Activated T-cell treated with anti-CD3 and anti-CD28 coated beads, Interleukin-2, amount 50 U/mL, for 24 hours (primary cell): Measurements from ENCODE around the gene CPT2.

Source experiments
- DNase-seq: peaks from one replicate; pipeline ENCODE4 v3.0.0-alpha.2; 2020
- H3K27ac Mint-ChIP-seq: 2 replicates; pipeline ENCODE4 v1.8.0; 2020; ENCODE audit warnings: mild to moderate bottlenecking, mixed read lengths
- H3K27me3 Mint-ChIP-seq: 2 replicates; pipeline ENCODE4 v1.8.0; 2020; ENCODE audit warnings: mixed read lengths
- H3K36me3 Mint-ChIP-seq: 2 replicates; pipeline ENCODE4 v1.8.0; 2020; ENCODE audit warnings: low read depth, mixed read lengths
- H3K4me1 Mint-ChIP-seq: 2 replicates; pipeline ENCODE4 v1.8.0; 2020; ENCODE audit warnings: low read depth, mixed read lengths
- H3K4me3 Mint-ChIP-seq: 2 replicates; pipeline ENCODE4 v1.8.0; 2020; ENCODE audit warnings: mild to moderate bottlenecking, moderate library complexity, mixed read lengths
- H3K9me3 Mint-ChIP-seq: 2 replicates; pipeline ENCODE4 v1.8.0; 2020; ENCODE audit warnings: mixed read lengths

CPT2 gene

DNA sequence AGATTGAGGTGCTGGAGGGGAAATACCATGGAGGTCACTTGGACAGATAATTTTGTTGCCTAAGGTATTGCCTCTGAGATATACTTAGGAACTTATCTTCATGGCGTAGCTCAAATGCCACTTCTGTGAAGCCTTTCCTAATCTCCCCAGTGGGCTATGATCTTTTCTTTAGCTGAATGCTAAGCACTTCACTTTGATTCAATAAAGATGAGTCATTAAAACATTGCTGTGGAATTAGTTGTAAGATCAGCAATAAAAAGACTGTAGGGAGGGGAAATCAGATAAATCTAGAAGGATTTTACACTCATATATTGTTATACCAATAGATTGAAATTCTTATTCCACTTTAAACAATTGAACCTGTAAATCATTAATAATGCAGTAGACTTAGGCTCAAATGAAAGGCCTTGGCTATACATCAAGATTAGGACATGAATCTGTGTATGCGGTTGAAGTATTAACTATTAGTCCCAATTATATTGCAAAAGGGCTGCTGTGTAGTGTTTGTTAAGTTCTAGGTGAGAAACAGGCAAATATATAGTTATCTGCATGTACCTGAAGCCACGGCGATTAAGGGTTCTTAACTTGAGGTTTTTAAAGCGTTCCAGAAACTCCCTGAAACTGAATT, 60.9 kb downstream of the CPT2 start:
- DNase-seq: no peak
- Mint-ChIP-seq H3K4me1 (no peaks in the 10 kb centered on the region), H3K27ac (peak overlapping the region; percentile 56), H3K9me3 (no peaks in the 10 kb centered on the region), H3K36me3 (peaks cover 95% of the 10 kb centered on the region), H3K4me3 (no peak overlapping the region), H3K27me3 (no peaks in the 10 kb centered on the region)

- no peaks in the 10 kb centered on the region for H3K9me3 Mint-ChIP-seq
- H3K4me3 Mint-ChIP-seq: no peak overlapping the region
- H3K27me3 Mint-ChIP-seq: no peaks in the 10 kb centered on the region
- no peaks in the 10 kb centered on the region for H3K4me1 Mint-ChIP-seq
- H3K27ac Mint-ChIP-seq: no peak overlapping the region
- no peak for DNase-seq
- peaks cover 97% of the 10 kb centered on the region for H3K36me3 Mint-ChIP-seq
These were observed 61.6 kb downstream of the CPT2 start for GRCh38 chr1:53258216-53258615.

DNA sequence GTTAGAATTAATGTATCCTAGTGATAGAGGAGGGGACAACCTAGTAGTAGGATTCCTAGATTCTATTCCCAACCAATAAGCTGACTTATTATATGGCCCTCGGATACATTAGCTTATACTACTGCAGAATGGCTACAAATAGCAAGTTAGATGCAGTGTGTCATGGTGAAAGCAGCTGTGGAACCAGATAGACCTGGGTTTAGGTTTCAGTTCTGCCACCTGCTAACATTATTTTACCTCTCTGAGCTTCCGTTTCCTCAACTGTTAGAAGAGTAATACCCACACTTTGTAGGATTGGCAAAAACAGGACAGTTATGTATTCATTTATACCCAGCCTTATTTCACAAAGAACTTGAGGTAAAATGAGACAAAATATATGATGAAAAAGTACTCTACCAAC, 63.3 kb downstream of the CPT2 start:
- H3K4me1 Mint-ChIP-seq: no peaks in the 10 kb centered on the region

DNA sequence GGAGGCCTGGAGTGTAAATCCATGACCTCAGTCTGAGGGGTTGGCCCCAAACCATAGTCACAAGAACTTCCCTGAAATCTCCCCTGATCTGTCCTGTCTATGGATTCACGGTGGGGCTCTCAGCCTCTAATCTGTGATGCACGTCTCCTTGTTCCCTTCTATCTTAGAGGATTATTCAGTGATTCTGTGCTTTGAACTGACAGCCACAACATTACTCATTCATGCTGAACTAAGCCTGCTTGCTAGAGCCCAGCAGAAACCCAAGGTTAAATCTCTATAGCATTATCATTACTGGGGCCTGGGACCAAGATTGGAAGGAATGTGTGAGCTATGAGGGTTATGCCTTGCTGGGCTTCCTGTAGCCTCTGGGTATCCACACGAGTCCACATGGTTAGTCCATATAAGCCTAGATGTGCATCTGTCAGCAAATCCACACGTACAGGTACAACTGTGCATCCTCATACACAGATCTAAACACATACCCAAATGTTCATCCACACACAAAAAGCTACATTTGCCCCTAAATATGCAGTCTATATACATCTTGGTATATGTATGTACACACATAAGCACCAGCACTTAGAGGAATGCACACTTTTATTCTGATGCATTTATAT, 64.1 kb downstream of the CPT2 start:
- peaks cover 99% of the 10 kb centered on the region for H3K36me3 Mint-ChIP-seq
- H3K27me3 Mint-ChIP-seq: no peaks in the 10 kb centered on the region
- DNase-seq: no peak
- H3K9me3 Mint-ChIP-seq: no peaks in the 10 kb centered on the region
- H3K4me3 Mint-ChIP-seq: no peak overlapping the region
- no peak overlapping the region for H3K27ac Mint-ChIP-seq
- no peaks in the 10 kb centered on the region for H3K4me1 Mint-ChIP-seq

More for the DNA sequence above, 63.3 kb downstream of the CPT2 start:
- Mint-ChIP-seq H3K4me3 (no peak overlapping the region), H3K27me3 (no peaks in the 10 kb centered on the region), H3K27ac (no peak overlapping the region), H3K36me3 (peaks cover 97% of the 10 kb centered on the region), H3K9me3 (no peaks in the 10 kb centered on the region)
- DNase-seq: no peak

GRCh38 chr1:53262000-53262399, 65.4 kb downstream of the CPT2 start:
- DNase-seq: no peak
- H3K4me1 Mint-ChIP-seq: no peaks in the 10 kb centered on the region
- H3K27ac Mint-ChIP-seq: no peak overlapping the region
- no peaks in the 10 kb centered on the region for H3K9me3 Mint-ChIP-seq
- H3K27me3 Mint-ChIP-seq: no peaks in the 10 kb centered on the region
- peaks cover 100% of the 10 kb centered on the region for H3K36me3 Mint-ChIP-seq
- no peak overlapping the region for H3K4me3 Mint-ChIP-seq
